ENCODE results near the gene LZTS3.
A peak's percentile ranks its signal among the peaks of the same experiment; 100 is the strongest.
"Not testable (repeated sequence)": the region's sequence is repeated elsewhere in the genome, so short reads cannot be mapped to it uniquely, and the experiment has no call there.

The LZTS3 gene

DNA sequence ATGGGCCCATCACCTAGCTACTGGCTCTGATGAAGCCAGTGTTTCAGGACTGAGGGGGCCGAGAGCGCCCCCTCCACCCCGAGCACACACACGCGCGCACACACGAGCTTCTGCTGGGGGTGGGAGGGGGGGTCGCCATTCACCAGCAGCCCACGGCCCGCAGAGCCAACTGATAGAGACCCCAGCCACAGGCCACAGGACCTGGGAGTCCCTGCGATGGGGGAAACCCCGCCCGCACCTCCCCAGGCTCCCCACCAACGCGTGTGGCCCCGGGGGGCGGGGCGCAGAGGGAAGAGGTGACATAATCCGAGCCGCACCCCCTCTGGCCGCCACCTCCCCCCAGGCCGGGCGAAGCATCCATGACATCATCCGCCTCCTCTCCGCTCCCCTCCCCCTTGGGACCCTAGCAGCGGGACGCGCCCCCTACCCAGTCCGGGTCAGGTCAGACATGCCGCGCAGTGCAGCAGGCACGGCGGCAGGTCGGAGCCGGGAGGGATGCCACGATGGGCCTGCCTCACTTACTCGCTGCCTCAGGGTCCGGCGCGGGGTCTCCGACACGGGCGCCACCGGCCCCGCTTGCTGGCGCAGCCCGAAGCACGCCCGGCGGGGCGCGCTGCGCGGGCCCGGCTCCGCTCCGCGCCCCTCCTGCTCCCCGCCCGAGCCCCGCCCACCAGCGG lies at the start of gene LZTS3:
LZTS3 (minus strand) TSS at position 617 of the 677 bp plus-strand sequence. CDS start 6,386 bp downstream, outside the sequence.
- peak; percentile 85 for DNase-seq

DNA sequence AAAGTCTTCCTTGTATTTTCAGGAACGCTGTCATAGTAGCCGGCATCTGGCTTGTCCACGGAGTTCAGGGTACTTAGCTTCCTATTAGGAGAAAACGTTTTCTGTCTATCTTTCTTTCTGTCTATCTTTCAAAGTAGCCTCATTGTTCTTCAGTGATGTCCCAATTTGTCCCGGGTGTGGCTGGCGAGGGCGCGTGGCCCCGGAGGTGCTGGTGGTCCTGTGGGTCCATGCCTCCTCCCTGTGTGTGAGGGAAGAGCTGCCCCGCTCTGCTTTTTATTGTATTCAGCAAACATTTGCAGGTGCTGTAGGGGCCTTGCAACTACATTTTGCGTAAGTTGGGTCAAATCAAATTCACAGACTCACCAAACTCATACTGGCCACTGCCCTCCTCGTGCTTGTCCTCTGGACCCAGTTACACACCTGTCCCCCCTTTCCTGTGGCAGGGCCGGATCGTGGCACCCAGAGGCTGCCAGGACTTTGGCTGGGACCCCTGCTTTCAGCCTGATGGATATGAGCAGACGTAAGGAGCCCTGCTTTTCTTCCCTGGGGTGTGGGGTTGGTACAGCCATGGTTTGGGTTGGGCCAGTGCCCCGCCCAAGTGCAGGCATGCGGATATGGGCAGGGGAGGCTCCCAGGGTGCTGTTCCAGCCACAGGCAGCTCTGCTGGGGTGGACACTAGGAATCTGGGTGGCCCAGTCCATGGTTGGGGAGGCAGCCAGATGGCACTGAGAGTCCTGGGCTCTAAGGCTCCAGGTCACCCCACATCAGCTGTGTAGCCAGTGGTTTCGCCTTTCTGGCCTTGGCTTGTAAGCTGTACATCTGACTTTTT lies 48.3 kb upstream of the LZTS3 start:
- no peak for DNase-seq

DNA sequence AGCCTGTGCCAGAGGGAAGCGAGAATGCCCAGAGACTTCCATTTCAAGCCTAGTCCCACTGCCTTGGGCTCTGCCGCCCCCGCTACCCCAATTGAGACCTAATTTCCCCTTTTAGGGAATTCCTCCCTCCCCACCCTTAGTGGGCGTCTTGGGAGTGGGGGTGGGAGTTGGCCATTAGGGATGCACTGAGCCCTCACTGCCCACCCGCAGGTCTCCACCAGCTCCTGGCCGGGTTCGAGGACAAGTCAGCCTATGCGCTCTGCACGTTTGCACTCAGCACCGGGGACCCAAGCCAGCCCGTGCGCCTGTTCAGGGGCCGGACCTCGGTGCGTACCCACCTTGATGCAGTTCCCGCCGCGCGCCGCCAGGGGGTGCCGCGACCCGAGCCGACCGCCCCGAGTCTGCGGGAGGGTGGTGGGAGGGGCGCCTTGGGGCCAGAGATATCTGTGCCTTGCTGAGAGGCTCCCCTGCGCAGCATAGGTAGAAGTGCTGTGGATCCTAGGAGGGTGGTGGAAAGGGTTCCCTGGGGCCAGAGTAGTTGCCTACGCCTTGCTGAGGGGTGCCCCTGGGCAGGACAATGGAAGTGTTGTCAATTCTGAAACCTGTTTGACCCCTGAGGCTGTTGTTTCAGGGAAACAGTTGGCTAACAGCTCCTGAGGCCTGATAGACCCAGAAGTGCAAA lies 45.1 kb upstream of the LZTS3 start:
- peak; percentile 80 for DNase-seq

DNA sequence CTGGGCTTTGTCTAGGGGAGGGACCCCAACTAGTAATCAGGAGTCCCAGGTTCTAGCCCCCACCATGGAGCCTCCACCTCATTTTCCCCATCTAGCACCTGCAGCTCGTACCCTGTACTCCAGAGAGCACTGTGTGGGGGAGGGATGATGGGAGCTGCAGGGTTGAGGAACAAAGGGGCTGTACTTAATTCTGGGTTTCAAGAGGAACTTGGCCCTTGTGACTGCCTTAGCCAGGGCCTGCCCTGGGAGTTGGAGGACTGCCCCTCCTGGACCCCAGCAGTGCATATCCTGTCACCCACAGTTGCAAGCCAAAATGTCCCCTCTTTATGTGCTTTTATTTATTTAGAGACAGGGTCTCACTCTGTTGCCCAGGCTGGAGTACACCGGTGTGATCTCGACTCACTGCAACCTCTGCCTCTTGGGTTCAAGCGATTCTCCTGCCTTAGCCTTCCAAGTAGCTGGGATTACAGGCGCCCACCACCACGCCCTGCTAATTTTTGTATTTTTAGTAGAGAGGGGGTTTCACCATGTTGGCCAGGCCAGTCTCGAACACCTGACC lies 42.1 kb upstream of the LZTS3 start:
- not testable (repeated sequence) for DNase-seq

DNA sequence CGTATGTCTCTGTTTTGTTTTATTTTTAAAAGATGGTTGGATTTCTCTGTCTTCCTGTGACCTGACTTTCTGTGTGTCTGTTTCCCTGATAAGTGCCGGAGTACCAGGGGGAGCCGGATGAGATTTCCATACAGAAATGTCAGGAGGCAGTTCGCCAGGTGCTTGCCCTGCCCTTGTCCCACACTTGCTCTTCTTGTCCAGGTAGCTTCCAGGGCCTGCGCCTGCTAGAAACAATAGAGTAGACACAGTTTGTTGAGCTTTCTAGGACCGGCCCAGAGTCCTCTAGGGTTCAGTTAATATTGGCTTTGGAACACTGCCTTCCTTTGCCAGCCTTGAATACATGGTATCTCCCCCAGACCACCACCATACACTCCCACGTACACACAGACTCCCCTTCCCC lies 39.9 kb upstream of the LZTS3 start:
- no peak for DNase-seq

DNA sequence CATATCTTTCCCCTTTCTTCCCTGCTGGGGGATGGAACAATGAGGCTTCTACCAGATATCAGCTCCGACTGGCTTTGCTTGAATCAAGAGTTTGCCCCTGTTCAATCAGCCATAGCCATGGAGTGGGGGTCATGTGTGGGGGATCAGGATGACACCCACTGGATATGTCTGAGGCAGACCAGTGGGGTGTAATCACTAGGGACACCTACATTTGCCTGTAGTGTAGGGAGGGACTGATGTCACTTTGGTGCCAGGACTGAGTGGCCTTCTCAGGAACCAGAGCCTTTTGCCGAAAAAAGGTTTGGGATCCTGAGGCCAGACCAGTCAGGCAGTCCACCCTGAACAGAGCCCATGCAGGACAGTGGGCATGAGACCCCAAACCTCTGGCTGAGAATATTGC lies 37.0 kb upstream of the LZTS3 start:
- DNase-seq: no peak

- DNase-seq: no peak
Measured at GRCh38 chr20:3209946-3210317, 36.6 kb upstream of the LZTS3 start.

DNA sequence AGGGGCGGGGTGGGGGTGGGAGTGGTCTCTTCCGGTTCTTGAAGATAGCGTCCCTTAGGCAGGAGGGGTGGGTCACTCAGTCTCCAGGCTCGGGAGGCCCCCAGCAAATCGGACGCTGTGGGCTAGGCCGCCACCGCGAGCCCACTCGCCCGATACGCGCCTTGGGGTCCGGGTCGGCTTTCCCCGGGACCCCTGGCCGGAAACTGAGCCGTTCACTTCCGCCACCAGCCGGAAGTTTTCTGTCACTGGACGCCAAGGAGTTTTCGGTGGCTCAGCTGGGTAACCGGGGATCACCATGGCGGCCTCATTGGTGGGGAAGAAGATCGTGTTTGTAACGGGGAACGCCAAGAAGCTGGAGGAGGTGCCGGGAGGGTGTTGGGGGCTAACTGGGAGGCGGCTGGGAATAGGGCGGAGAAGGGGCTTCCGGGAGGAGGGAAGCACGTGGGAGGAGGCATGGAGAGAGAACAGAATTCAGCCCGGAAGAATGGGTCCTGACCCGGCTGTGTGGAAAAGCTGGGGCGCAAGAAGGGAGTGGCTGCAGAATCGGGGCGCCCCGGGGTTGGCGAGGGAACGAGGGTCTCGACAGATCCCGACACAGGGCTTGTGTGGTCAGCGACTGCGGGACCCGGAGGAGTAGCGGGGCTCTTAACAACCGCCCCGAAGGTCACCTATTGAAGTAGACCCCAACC lies 36.1 kb upstream of the LZTS3 start, which contains the start of gene ITPA:
ITPA (plus strand) TSS at position 242 of the 689 bp plus-strand sequence; CDS start at position 296, 54 bp downstream.
- peak; percentile 62 for DNase-seq

GRCh38 chr20:3208786-3209256 lies 35.5 kb upstream of the LZTS3 start:
- no peak for DNase-seq

DNA sequence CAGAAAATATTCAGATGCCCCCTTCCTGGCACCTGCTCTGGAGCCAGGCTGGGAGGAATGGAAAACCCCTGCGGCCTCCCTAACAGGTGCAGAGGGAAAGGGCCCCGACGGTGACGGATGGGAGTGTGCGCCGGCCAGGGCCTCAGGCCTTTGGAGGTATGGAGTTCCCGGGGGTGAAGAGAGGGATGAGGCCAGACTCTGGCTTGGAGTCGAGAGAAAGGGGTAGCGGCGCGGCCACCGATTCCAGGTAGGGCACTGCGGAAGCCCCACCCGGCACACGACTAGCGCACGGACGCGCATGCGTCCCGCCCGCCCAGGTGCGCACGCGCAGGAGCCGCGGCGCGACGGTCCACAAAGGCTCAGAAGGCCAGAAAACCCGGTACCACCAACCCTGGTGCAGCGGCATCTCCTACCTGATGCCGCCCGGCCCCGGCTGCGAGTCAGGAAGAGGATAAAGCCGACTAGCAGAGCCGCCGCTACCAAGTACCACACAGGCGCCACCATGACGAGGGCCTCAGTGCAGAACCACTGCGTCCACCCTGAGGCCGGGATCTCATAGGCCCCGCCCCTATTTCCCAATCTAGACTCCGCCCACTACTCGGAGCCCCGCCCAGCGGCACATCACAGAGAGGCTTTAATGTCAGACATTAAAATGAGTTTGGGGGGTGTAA lies 30.9 kb upstream of the LZTS3 start, which contains the start of gene DDRGK1:
DDRGK1 (minus strand) TSS at position 559 of the 671 bp plus-strand sequence; CDS start at position 504, 55 bp downstream.
- DNase-seq: peak; percentile 90

DNA sequence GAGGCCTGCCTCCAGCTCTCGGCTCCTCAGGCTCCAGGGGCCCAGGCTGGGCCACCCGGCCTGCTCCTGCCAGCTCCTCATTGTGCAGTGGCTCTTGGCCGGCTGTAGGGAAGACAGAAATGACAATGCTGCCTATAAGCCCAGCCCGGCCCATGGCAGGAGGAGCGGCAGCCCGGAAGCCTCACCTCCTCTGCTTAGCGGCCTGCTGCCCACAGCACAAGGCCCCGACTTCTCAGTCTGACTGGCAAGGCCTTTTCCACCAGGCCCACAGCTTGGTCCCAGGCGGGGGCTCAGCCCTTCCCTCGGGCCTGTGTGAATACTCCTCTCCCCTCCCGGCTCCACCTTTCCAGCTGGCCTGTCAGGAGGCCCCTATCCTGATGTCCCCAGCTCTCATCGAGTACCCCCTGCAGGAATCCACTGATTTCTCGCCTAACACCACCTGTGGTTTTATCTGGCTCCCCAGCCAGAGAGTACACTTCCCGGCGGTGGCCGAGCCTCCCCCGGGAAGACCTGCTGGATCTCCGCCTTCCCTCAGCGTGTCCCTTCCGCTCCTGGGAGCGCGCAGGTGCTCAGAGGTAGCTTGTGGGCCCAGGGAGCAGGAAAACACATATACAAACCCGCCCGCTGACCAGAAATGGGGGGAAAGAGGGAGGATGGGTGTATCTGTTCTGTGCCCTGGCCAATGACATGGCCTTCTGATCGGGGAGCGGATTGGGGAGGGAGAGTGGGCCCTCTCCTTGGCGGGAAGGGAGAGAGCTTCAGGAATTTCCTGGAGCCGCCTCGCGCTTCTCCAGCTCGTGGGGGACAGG lies 30.2 kb upstream of the LZTS3 start:
- DNase-seq: no peak

DNA sequence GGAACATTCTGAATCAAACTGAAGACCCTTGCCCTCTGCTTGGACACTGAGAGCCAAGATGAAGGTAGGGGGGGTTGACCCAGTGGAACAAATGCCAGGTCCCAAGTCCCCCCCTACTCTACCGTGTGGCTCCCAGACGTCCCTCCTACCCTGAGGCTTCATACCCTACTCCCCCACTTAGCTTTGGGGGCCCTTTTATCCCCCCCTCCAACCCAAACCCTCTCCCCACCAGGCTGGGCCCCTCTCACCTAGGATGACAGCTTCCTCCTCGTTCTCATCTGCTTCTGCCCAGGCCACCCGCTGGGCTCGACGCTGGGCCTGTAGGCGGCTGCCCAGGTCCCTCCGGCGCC lies 29.6 kb upstream of the LZTS3 start:
- no peak for DNase-seq

- DNase-seq: no peak
Measured at GRCh38 chr20:3199976-3200755, 26.8 kb upstream of the LZTS3 start.

GRCh38 chr20:3199206-3199605 lies 25.9 kb upstream of the LZTS3 start:
- no peak for DNase-seq

- DNase-seq: no peak
Measured at GRCh38 chr20:3195590-3196237, 22.4 kb upstream of the LZTS3 start.

GRCh38 chr20:3194617-3195280 lies 21.4 kb upstream of the LZTS3 start:
- no peak for DNase-seq

GRCh38 chr20:3193806-3194616 lies 20.7 kb upstream of the LZTS3 start:
- no peak for DNase-seq
